HepG2 (cell line): Measurements from ENCODE around the gene LRRC10.

ENCODE experiments used
- CTCF ChIP-seq: sonication (generic); formaldehyde crosslinking; IDR thresholded peaks from 2 replicates; pipeline ENCODE4 v1.5.0; 2020; ENCODE audit warnings: mild to moderate bottlenecking, missing genetic modification reagents, moderate library complexity
- FOXM1 ChIP-seq: sonication (generic); formaldehyde crosslinking; IDR thresholded peaks from 2 replicates; pipeline ENCODE4 v1.5.0; 2020; ENCODE audit warnings: missing genetic modification reagents
- REST ChIP-seq, 2 experiments: IDR thresholded peaks; 2 replicates each; pipeline ENCODE4 v1.6.1; 2011 to 2012; ENCODE audit warnings: low read length in 2 of 2, borderline replicate concordance in 1 of 2, low read depth in 1 of 2, mild to moderate bottlenecking in 1 of 2, moderate library complexity in 1 of 2
- STAG1 ChIP-seq: sonication (generic); formaldehyde crosslinking; IDR thresholded peaks from 2 replicates; pipeline ENCODE4 v1.4.0; 2020; ENCODE audit warnings: missing genetic modification reagents
- ZNF235 ChIP-seq: sonication (generic); formaldehyde crosslinking; IDR thresholded peaks from 2 replicates; pipeline ENCODE4 v1.8.1; 2023; ENCODE audit warnings: mild to moderate bottlenecking, missing genetic modification reagents, borderline replicate concordance
- ZNF274 ChIP-seq: sonication (generic); formaldehyde crosslinking; IDR thresholded peaks from 2 replicates; pipeline ENCODE4 v1.5.1; 2020; ENCODE audit warnings: mild to moderate bottlenecking, missing genetic modification reagents

- no peak for TF ChIP-seq STAG1
- no peak for TF ChIP-seq FOXM1 (CRISPR knock-in tag)
- no peak for TF ChIP-seq ZNF274 (CRISPR knock-in tag)
- TF ChIP-seq ZNF235 (CRISPR knock-in tag) = no peak
- no peak for TF ChIP-seq REST (IDR thresholded peaks at IDR 0.05; ENCODE audit: borderline replicate concordance in 1 of 2, low read depth in 1 of 2, low read length in 2 of 2)
- no peak for TF ChIP-seq CTCF
These were observed 10.8 kb upstream of the LRRC10 start for GRCh38 chr12:69621551-69621950.
